ENCODE results near the gene RAP2A.
A peak's percentile ranks its signal among the peaks of the same experiment; 100 is the strongest.

RAP2A gene

GRCh38 chr13:97434397-97435201, 630 bp downstream of the RAP2A start:
- peak; percentile 50 for DNase-seq
- Histone ChIP-seq H3K9ac (ENCODE audit: low read depth, low read length) (peak overlapping the region; percentile 60), H3K4me2 (ENCODE audit: insufficient read depth, low read length) (peak overlapping the region; percentile 77), H3K4me1 (ENCODE audit: insufficient read depth, low read length) (peaks cover 65% of the 10 kb centered on the region), H3K36me3 (ENCODE audit: insufficient read depth, low read length) (peaks cover 10% of the 10 kb centered on the region), H3K27me3 (ENCODE audit: insufficient read depth, low read length, poor library complexity) (no peaks in the 10 kb centered on the region), H3K79me2 (ENCODE audit: insufficient read depth, low read length) (peaks cover 63% of the 10 kb centered on the region), H3K27ac (ENCODE audit: low read length) (peak overlapping the region; percentile 63), H3K9me3 (ENCODE audit: insufficient read depth, low read length, severe bottlenecking) (no peaks in the 10 kb centered on the region), H3K4me3 (ENCODE audit: low read depth in 1 of 2, low read length in 2 of 2) (peak overlapping the region; percentile 46 to 75), H2AFZ (ENCODE audit: low read depth, low read length) (peak overlapping the region; percentile 83), H4K20me1 (ENCODE audit: insufficient read depth, low read length) (peaks cover 8% of the 10 kb centered on the region; the same call in 1 of the 2 replicates)
- no peak for TF ChIP-seq CTCF (IDR thresholded peaks at IDR 0.05; ENCODE audit: borderline replicate concordance, extremely low read depth, low read length, poor library complexity, severe bottlenecking)
- TF ChIP-seq EZH2 (IDR thresholded peaks at IDR 0.05; ENCODE audit: borderline replicate concordance, low read depth, low read length, severe bottlenecking), result no peak
- ATAC-seq (ENCODE audit: insufficient read depth, low read depth), result no peak

DNA sequence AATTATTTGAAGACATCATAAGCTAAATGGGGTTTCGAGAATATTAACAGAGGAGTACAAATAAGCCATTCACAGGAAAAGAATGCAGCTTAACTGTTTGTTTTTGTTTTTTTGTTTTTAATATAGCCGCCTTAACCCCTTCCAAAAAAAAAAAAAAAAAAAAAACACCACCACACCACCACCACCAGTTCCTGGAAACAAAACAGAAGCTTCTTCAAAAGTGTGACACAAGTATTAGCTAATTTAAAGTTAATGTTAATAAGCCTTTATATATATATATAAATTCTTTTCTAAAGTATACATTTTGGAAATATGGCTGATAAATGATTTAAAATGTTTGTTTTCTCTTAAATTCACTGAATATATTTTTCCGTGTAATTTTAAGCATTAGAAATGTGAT, 1.4 kb downstream of the RAP2A start:
- H3K36me3 ChIP-seq (ENCODE audit: insufficient read depth, low read length), result peaks cover 10% of the 10 kb centered on the region
- peaks cover 8% of the 10 kb centered on the region; the same call in 1 of the 2 replicates for H4K20me1 ChIP-seq (ENCODE audit: insufficient read depth, low read length)
- peak overlapping the region; percentile 77 for H3K4me2 ChIP-seq (ENCODE audit: insufficient read depth, low read length)
- H3K9me3 ChIP-seq (ENCODE audit: insufficient read depth, low read length, severe bottlenecking), result no peaks in the 10 kb centered on the region
- no peak for TF ChIP-seq EZH2 (IDR thresholded peaks at IDR 0.05; ENCODE audit: borderline replicate concordance, low read depth, low read length, severe bottlenecking)
- TF ChIP-seq CTCF (IDR thresholded peaks at IDR 0.05; ENCODE audit: borderline replicate concordance, extremely low read depth, low read length, poor library complexity, severe bottlenecking), result no peak
- no peaks in the 10 kb centered on the region for H3K27me3 ChIP-seq (ENCODE audit: insufficient read depth, low read length, poor library complexity)
- H2AFZ ChIP-seq (ENCODE audit: low read depth, low read length), result peak overlapping the region; percentile 83; the same call in 1 of the 2 replicates
- peak overlapping the region; percentile 60 for H3K9ac ChIP-seq (ENCODE audit: low read depth, low read length)
- H3K4me1 ChIP-seq (ENCODE audit: insufficient read depth, low read length), result peaks cover 58% of the 10 kb centered on the region
- H3K27ac ChIP-seq (ENCODE audit: low read length), result peak overlapping the region; percentile 63; the same call in 1 of the 2 replicates
- DNase-seq (no peak), ATAC-seq (ENCODE audit: insufficient read depth, low read depth) (no peak)
- H3K4me3 ChIP-seq (ENCODE audit: low read depth in 1 of 2, low read length in 2 of 2), result peak overlapping the region; percentile 46 to 75
- peaks cover 64% of the 10 kb centered on the region for H3K79me2 ChIP-seq (ENCODE audit: insufficient read depth, low read length)

- Histone ChIP-seq H2AFZ (ENCODE audit: low read depth, low read length) (0 out of 2 replicates have a peak overlapping the region, but pooled peaks have one; percentile 18), H3K36me3 (ENCODE audit: insufficient read depth, low read length) (peaks cover 10% of the 10 kb centered on the region), H3K4me1 (ENCODE audit: insufficient read depth, low read length) (peaks cover 53% of the 10 kb centered on the region), H3K9ac (ENCODE audit: low read depth, low read length) (peak overlapping the region; percentile 60), H3K27me3 (ENCODE audit: insufficient read depth, low read length, poor library complexity) (no peaks in the 10 kb centered on the region), H3K4me2 (ENCODE audit: insufficient read depth, low read length) (peak overlapping the region; percentile 77), H3K9me3 (ENCODE audit: insufficient read depth, low read length, severe bottlenecking) (no peaks in the 10 kb centered on the region), H3K4me3 (ENCODE audit: low read depth in 1 of 2, low read length in 2 of 2) (peak overlapping the region; percentile 12 to 75; a peak in 3 of 4 replicates), H3K27ac (ENCODE audit: low read length) (peak overlapping the region; percentile 48; the same call in 1 of the 2 replicates), H4K20me1 (ENCODE audit: insufficient read depth, low read length) (peaks cover 8% of the 10 kb centered on the region; the same call in 1 of the 2 replicates), H3K79me2 (ENCODE audit: insufficient read depth, low read length) (peaks cover 69% of the 10 kb centered on the region)
- DNase-seq (no peak), ATAC-seq (ENCODE audit: insufficient read depth, low read depth) (no peak)
- no peak for TF ChIP-seq EZH2 (IDR thresholded peaks at IDR 0.05; ENCODE audit: borderline replicate concordance, low read depth, low read length, severe bottlenecking)
- TF ChIP-seq CTCF (IDR thresholded peaks at IDR 0.05; ENCODE audit: borderline replicate concordance, extremely low read depth, low read length, poor library complexity, severe bottlenecking), result no peak
Measured at GRCh38 chr13:97435794-97436193, 1.8 kb downstream of the RAP2A start.

Data from DND-41 (cell line).